ENCODE results near the gene WDR45B.
"Not testable (repeated sequence)": the region's sequence is repeated elsewhere in the genome, so short reads cannot be mapped to it uniquely, and the experiment has no call there.

Gene WDR45B

DNA sequence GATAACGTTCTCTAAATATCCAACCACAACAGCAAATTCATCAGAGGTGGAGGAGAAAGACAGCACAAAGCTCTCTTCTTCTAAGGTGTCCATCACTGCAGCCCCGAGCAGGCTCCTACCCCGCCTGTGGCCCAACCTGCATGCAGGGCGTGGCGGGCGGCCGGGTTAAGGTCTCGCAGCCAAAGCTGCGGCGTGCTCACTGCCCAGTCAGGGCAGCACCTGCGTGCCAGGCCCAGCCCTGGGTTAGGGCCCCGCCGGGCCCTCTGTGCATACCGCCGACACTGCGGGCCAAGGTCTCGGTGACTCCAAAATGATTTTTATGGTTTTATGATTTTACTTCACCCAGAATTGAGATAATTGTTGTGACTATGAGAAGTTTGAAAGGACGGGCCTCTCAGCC, 70.9 kb downstream of the WDR45B start:
- no peak for DNase-seq

DNA sequence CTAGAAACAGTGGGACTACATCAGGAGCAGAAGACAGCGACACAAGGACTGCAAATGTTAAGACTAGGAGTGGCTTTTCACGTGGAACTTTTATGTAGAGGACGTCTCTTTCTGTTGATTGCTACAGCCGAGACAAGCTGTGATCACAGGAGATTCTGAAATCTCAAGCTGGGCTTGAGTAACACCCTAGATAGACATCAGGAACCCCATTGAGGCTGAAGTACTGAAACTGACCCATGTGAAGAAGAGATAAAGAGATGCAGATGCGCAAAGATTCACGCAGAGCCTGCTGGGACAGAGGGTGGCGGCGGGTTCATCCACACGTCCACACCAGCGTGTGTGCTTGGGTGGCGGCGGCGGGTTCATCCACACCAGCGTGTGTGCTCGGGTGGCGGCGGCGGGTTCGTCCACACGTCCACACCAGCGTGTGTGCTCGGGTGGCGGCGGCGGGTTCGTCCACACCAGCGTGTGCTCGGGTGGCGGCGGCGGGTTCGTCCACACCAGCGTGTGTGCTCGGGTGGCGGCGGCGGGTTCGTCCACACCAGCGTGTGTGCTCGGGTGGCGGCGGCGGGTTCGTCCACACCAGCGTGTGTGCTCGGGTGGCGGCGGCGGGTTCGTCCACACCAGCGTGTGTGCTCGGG, 72.5 kb downstream of the WDR45B start:
- not testable (repeated sequence) for DNase-seq

- DNase-seq = no peak
Observed at GRCh38 chr17:82574041-82574440, 74.2 kb downstream of the WDR45B start.

DNA sequence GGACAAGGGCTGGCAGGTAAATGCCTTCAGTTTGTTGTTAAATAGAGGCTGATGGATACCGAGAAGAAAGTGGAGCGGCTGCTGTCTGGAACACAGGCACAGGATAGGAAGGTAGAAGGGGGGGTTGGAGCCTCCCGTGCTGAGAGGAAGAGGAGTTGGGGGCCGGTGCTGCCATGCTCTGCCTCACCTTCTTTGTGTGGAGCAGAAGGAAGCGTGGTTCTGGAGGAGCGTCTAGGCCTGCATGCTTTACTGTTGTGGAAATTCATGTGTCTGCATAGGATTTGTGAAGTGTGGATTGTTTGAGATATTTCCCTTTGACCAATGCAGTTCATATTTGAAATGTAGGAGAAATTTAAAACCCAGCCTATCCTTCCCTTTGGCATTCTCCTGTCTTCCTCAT, 76.4 kb downstream of the WDR45B start:
- DNase-seq = no peak

DNA sequence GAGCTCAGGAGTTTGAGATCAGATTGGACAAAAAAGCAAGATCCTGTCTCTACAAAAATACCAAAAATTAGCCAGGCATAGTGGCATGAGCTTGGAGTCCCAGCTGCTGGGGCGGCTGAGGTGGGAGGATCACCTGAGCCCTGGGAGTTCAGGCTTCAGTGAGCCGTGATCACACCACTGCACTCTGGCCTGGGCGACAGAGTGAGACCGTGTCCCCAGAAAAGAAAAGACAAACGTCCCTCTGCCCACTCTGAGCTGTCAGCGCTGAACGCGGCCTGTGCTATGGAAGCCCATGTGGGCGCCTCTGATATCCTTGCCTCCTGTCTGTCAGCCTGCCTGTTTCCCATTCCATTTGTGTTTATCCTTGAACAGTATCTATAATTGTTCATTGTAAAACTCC, 78.0 kb downstream of the WDR45B start:
- no peak for DNase-seq

DNA sequence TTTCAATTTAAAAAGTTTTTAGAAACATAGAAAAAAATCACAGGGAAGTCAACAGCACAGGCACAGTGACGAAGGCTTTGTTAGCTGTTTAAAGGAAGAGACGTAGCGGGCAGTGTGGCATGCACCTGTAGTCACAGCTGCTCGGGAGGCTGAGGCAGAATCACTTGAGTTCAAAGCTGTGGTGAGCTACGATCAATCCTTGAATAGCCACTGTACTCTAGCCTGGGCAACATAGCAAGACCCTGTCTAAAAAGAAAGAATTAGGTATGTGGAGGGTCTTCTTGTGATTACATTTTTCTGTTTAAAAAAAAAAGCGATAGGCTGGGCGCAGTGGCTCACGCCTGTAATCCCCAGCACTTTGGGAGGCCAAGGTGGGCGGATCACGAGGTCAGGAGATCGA, 78.6 kb downstream of the WDR45B start:
- DNase-seq = no peak

DNA sequence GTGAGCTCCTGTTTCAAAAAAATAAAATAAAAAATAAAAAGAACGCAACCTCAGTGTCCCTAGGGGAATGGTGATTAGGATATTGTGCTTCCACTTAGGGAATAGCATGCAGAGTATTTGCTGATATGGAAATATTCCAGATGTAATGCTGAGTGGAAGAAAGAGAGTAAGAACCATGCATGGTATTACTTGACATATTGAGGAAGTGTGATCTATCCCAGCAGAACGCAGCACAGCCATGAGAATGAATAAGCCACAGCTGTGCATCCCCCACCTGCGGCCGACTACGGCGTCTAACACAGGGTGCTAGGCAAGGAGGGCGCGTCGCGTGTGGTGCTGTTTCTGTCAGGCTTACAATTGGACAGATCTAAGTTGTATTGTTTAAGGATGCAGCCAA, 79.2 kb downstream of the WDR45B start:
- DNase-seq = no peak

DNA sequence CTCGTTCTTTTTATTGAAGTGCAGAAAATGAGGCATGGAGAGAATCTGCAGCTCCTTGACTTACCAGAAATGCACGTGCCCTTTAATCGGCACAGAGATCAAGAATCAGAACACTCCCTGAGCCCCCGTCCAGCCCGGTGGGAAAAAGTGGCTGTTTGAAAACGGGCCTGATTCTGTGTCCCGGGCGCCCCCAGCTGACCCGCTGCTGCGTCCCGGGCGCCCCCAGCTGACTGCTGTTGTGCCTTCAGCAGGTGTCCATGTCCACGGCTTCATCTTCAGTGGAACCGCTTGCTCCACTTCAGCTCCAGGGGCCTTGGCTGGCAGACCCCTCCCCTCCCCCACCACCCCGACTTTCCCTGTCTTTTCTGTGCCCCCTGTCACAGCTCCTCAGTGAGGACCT, 81.0 kb downstream of the WDR45B start:
- no peak for DNase-seq

GRCh38 chr17:82566129-82566960, 81.9 kb downstream of the WDR45B start:
- DNase-seq = no peak

DNA sequence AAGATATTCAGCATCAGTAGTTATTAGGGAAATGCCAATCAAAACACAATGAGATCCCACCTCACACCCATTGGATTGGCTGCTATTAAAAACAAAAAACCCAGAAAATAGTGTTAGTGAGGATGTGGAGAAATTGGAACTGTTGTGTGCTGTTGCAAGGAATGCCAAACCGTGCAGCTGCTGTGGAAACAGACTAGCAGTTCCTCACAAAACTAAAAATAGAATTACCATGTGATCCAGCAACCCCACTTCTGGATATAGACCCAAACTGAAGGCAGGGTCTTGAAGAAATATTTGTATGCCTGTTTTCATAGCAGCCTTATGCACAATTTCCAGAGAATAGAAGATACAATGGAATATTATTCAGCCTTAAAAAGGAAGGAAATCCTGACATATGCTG, 82.7 kb downstream of the WDR45B start:
- no peak for DNase-seq

Measured in retina (tissue), 1 donor.